Vagina (tissue), 2 donors: Measurements from ENCODE around the gene BRICD5. TPM values are rescaled to one million over a fixed set of nuclear protein-coding genes. Genes with fewer than 3 reads are reported as not detected.

ENCODE experiments used
- DNase-seq, 2 donors: peaks; one replicate each; pipeline ENCODE4 v3.0.0-alpha.2; 2017; ENCODE audit errors: extremely low spot score in 2 of 2
- H3K27ac ChIP-seq: fragments of 200-600 bp; sonication (generic); one replicate; pipeline ENCODE4 v1.5.1; 2019
- H3K27me3 ChIP-seq: fragments of 200-600 bp; sonication (generic); one replicate; pipeline ENCODE4 v1.5.1; 2019
- H3K36me3 ChIP-seq, 2 donors: fragments of 200-600 bp; sonication (generic); one replicate each; pipeline ENCODE4 v1.5.1; 2017 to 2019
- H3K4me1 ChIP-seq: fragments of 200-600 bp; sonication (generic); one replicate; pipeline ENCODE4 v1.5.1; 2019
- H3K4me3 ChIP-seq, 2 donors: fragments of 200-600 bp; sonication (generic); 1 replicate in 1 of 2; 2 replicates in 1 of 2; pipeline ENCODE4 v1.5.1; 2016 to 2019
- H3K9me3 ChIP-seq: fragments of 200-600 bp; sonication (generic); one replicate; pipeline ENCODE4 v1.5.1; 2019
- POLR2A ChIP-seq, 2 donors: fragments of 450-650 bp; IDR thresholded peaks; one replicate each; pipeline ENCODE4 v1.6.1; 2017; ENCODE audit warnings: antibody characterized with exemption in 2 of 2, mild to moderate bottlenecking in 2 of 2, moderate library complexity in 2 of 2
- POLR2AphosphoS5 ChIP-seq, 2 donors: sonication (generic); formaldehyde crosslinking; IDR thresholded peaks; one replicate each; pipeline ENCODE4 v1.9.0; 2017; ENCODE audit warnings: antibody characterized with exemption in 2 of 2, mild to moderate bottlenecking in 2 of 2, low read depth in 1 of 2; ENCODE audit not compliant: insufficient read depth in 1 of 2
- intact Hi-C: fragments of 100-400 bp; cut with DNase I; formaldehyde crosslinking; loops from one replicate; pipeline ENCODE4 v1.15.1; 2023
- total RNA-seq: library from RNA; depleted of rRNA; stranded (reverse); fragments of >200 nt; gene quantifications from one replicate; pipeline ENCODE4 v1.2.3, GENCODE V29; 2016
- TF ChIP-seq, protein P1 (sequence below), 3 experiments: fragments of 450-650 bp in 2 of 3; fragments of 200-600 bp in 1 of 3; sonication (generic) in 1 of 3; IDR thresholded peaks; one replicate each; pipeline ENCODE4 v1.5.1; 2017 to 2019; ENCODE audit warnings: antibody characterized with exemption in 3 of 3, mild to moderate bottlenecking in 2 of 3, moderate library complexity in 2 of 3

BRICD5 gene
- total RNA-seq, 1 donor from 2014 or later, result 9.6 TPM

GRCh38 chr16:2191446-2191706, 19.3 kb downstream of the BRICD5 start:
- H3K4me1 ChIP-seq, result peaks cover 18% of the 10 kb centered on the region
- H3K36me3 ChIP-seq, result no peaks in the 10 kb centered on the region
- no peak overlapping the region for H3K4me3 ChIP-seq
- DNase-seq, result no peak
- intact Hi-C loops, result no loop called here
- H3K9me3 ChIP-seq, result no peaks in the 10 kb centered on the region
- no peak overlapping the region for H3K27ac ChIP-seq
- peaks cover 11% of the 10 kb centered on the region for H3K27me3 ChIP-seq
- TF ChIP-seq POLR2A (IDR thresholded peaks at IDR 0.05) (no peak), POLR2AphosphoS5 (IDR thresholded peaks at IDR 0.05; ENCODE audit: insufficient read depth in 1 of 2, low read depth in 1 of 2) (no peak)
- TF ChIP-seq, protein P1, sequence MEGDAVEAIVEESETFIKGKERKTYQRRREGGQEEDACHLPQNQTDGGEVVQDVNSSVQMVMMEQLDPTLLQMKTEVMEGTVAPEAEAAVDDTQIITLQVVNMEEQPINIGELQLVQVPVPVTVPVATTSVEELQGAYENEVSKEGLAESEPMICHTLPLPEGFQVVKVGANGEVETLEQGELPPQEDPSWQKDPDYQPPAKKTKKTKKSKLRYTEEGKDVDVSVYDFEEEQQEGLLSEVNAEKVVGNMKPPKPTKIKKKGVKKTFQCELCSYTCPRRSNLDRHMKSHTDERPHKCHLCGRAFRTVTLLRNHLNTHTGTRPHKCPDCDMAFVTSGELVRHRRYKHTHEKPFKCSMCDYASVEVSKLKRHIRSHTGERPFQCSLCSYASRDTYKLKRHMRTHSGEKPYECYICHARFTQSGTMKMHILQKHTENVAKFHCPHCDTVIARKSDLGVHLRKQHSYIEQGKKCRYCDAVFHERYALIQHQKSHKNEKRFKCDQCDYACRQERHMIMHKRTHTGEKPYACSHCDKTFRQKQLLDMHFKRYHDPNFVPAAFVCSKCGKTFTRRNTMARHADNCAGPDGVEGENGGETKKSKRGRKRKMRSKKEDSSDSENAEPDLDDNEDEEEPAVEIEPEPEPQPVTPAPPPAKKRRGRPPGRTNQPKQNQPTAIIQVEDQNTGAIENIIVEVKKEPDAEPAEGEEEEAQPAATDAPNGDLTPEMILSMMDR (IDR thresholded peaks at IDR 0.05), result no peak

DNA sequence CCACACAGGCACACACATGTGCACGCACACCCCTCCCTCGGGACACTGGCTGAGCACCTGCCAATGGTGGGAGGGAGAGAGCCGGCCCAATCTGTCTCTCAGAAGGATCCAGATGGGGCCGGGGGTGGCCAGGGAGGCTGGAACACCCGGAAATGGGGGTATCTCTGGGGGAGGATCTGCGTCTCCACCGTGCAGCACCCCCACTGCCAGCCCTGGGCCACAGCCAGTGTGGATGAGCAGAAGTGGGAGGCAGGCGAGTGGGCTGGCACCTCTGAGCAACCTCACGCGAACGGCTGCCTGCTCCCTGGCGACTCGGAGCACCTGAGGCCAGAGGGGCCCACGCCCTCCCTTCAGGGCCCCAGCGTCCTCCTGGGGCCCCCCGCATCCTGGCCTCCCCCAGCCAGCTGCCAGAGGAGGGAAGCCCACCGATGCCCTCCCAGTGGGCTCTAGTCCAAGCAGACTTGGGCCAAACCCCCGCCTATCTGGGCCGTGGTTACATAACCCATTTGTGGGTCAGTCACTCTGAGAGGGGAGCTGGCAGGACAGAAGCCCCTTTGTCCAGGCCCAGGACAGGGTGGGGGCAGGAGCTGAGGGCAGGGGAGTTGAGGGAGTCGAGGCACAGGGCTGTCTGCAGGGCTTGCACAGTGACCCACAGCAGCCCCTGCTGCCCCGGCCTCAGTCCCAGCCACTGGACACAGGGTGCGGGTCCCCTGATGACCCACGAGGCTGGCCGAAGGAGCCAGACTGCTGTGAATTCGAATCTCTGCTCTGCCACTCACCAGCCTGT, 19.8 kb downstream of the BRICD5 start:
- Histone ChIP-seq H3K27ac (no peak overlapping the region), H3K9me3 (no peaks in the 10 kb centered on the region), H3K27me3 (peaks cover 8% of the 10 kb centered on the region), H3K4me1 (peaks cover 16% of the 10 kb centered on the region), H3K4me3 (no peak overlapping the region), H3K36me3 (no peaks in the 10 kb centered on the region)
- intact Hi-C loops, result no loop called here
- DNase-seq, result no peak
- TF ChIP-seq, protein P1 (IDR thresholded peaks at IDR 0.05), result no peak
- TF ChIP-seq POLR2AphosphoS5 (IDR thresholded peaks at IDR 0.05; ENCODE audit: insufficient read depth in 1 of 2, low read depth in 1 of 2), result no peak
- no peak for TF ChIP-seq POLR2A (IDR thresholded peaks at IDR 0.05)

DNA sequence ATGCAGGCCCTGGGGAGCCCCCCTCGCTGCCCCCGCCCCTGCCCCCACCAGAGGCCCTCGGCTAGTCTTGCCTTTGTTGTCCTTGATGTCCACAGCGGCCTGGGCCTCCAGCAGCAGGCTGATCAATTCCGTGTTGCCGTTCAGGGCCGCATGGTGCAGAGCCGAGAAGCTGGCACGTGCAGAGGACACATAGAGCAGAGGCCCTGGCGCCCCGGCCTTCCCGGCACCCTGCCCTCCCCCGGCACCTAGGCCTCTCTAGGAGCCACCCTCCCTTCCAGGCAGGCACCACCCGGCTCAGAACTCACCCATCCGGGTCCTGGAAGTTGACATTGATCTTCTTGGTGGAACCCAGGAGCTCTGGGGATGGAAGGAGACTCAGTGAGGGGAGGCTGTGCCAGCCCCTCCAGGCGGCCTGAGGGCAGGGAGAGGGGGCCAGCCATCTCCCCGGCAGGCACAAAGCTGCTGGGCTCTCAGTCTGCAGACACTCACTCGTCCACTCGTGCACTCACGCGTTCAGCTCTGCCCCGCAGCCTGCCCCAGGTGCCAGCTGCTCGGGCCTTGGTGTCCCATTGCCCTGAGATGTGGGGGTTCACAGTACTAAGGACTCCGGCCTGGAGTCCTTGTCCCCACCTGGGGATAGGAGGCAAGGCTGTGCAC, 20.5 kb downstream of the BRICD5 start:
- Histone ChIP-seq H3K36me3 (no peaks in the 10 kb centered on the region), H3K27ac (no peak overlapping the region), H3K9me3 (no peaks in the 10 kb centered on the region), H3K4me1 (peaks cover 9% of the 10 kb centered on the region), H3K4me3 (no peak overlapping the region), H3K27me3 (peaks cover 1% of the 10 kb centered on the region)
- DNase-seq, result no peak
- intact Hi-C loops, result no loop called here
- TF ChIP-seq, protein P1 (IDR thresholded peaks at IDR 0.05), result no peak
- TF ChIP-seq POLR2A (IDR thresholded peaks at IDR 0.05) (no peak), POLR2AphosphoS5 (IDR thresholded peaks at IDR 0.05; ENCODE audit: insufficient read depth in 1 of 2, low read depth in 1 of 2) (no peak)

DNA sequence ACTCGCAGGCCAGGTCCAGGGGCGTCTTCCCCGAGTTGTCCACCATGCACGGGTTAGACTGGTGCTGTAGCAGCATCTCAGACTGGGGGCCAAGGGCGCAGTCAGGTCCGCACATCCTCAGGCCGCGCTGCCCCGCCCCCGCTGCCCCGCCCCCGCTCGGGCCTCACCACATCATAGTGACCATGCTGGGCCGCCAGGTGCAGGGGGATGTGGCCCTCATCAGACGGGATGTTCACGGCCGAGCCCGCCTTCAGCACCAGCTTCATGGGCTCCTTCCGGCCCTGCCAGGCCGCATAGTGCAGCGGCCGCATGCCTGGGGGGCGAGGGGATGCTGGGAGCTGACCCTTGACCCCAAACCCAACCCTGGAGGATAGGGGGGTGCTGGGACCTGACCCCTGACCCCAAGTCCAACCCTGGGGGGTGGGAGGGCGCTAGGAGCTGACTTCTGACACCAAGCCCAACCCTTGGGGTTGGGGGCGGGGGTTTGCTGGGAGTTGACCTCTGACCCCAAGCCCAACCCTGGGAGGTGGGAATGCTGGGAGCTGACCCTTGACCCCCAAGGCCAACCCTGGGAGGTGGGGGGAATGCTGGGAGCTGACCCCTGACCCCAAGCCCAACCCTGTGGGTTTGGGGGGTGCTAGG, 21.3 kb downstream of the BRICD5 start:
- Histone ChIP-seq H3K27ac (no peak overlapping the region), H3K27me3 (no peaks in the 10 kb centered on the region), H3K36me3 (no peaks in the 10 kb centered on the region), H3K4me3 (no peak overlapping the region), H3K9me3 (no peaks in the 10 kb centered on the region), H3K4me1 (peaks cover 1% of the 10 kb centered on the region)
- intact Hi-C loops, result no loop called here
- TF ChIP-seq POLR2A (IDR thresholded peaks at IDR 0.05) (no peak), POLR2AphosphoS5 (IDR thresholded peaks at IDR 0.05; ENCODE audit: insufficient read depth in 1 of 2, low read depth in 1 of 2) (no peak)
- TF ChIP-seq, protein P1 (IDR thresholded peaks at IDR 0.05), result no peak
- DNase-seq, result no peak

DNA sequence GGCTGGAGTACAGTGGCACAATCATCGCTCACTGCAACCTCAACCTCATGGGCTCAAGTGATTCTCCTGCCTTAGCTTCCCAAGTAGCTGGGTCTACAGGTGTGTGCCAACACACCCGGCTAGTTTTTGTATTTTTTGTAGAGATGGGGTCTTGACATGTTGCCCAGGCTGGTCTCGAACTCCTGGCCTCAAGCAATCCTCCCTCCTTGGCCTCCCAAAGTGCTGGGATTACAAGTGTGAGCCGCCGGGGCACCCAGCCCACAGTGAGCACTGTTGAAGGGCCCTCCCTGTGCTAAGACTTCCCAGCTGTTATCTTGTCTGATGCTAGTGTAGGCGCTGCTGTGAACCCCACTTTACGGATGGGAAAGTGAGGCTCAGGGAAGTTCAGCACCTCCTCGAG, 22.3 kb downstream of the BRICD5 start:
- Histone ChIP-seq H3K27ac (no peak overlapping the region), H3K9me3 (no peaks in the 10 kb centered on the region), H3K4me3 (no peak overlapping the region), H3K36me3 (no peaks in the 10 kb centered on the region), H3K4me1 (no peaks in the 10 kb centered on the region), H3K27me3 (no peaks in the 10 kb centered on the region)
- no peak for DNase-seq
- TF ChIP-seq POLR2AphosphoS5 (IDR thresholded peaks at IDR 0.05; ENCODE audit: insufficient read depth in 1 of 2, low read depth in 1 of 2), result no peak
- TF ChIP-seq POLR2A (IDR thresholded peaks at IDR 0.05), result no peak
- TF ChIP-seq, protein P1 (IDR thresholded peaks at IDR 0.05), result no peak
- intact Hi-C loops, result no loop called here
